SK-N-SH (cell line): Measurements from ENCODE around the gene CUX1. TPM values are rescaled to one million over a fixed set of nuclear protein-coding genes. Genes with fewer than 3 reads are reported as not detected.
A peak's percentile ranks its signal among the peaks of the same experiment; 100 is the strongest.

Experiments
- CTCF ChIA-PET: fragments of 300-600, 350-600 bp; formaldehyde crosslinking; extraction: SDS; loops from one replicate; lab custom pipeline; 2021; lab: Yijun Ruan, JAX
- POLR2A ChIA-PET: fragments of 350-600 bp; sonication (Branson Sonifier 250); formaldehyde crosslinking; extraction: SDS; loops from one replicate; lab custom pipeline; 2020; ENCODE audit warnings: antibody characterized with exemption, inconsistent platforms; lab: Yijun Ruan, JAX
- DNase-seq: peaks from one replicate; pipeline ENCODE4 v3.0.0; 2012
- H2AFZ ChIP-seq: fragments of 200-600 bp; sonication (generic); 2 replicates; pipeline ENCODE4 v1.8.1; 2016; ENCODE audit warnings: antibody characterized with exemption, mild to moderate bottlenecking, low read depth
- H3F3A ChIP-seq: fragments of 200-600 bp; sonication (generic); replicated peaks from 2 replicates; pipeline ENCODE3; 2016; ENCODE audit warnings: antibody characterized with exemption, mild to moderate bottlenecking; ENCODE audit not compliant: insufficient read depth
- H3K27ac ChIP-seq, 2 experiments: fragments of 200-500 bp in 1 of 2; fragments of 200-600 bp in 1 of 2; sonication (Bioruptor generic) in 1 of 2; sonication (generic), shearing (Covaris generic) in 1 of 2; 2 replicates each; pipeline versions ENCODE4 v1.5.1 to v1.6.1; 2014 to 2016; ENCODE audit warnings: low read depth in 2 of 2, inconsistent platforms in 1 of 2, low read length in 1 of 2, mild to moderate bottlenecking in 1 of 2, mixed read lengths in 1 of 2
- H3K27me3 ChIP-seq: fragments of 200-600 bp; sonication (generic), shearing (Covaris generic); 2 replicates; pipeline ENCODE4 v1.6.1; 2016; ENCODE audit warnings: mixed run types; ENCODE audit not compliant: insufficient read depth
- H3K36me3 ChIP-seq, 2 experiments: fragments of 200-500 bp in 1 of 2; fragments of 200-600 bp in 1 of 2; sonication (Bioruptor generic) in 1 of 2; sonication (generic) in 1 of 2; replicated peaks in 1 of 2; 2 replicates each; pipeline versions ENCODE3 to v1.5.1; 2014 to 2016; ENCODE audit warnings: low read length in 1 of 2, mild to moderate bottlenecking in 1 of 2; ENCODE audit not compliant: insufficient read depth in 2 of 2, control insufficient read depth in 1 of 2
- H3K4me1 ChIP-seq, 2 experiments: fragments of 200-500 bp in 1 of 2; fragments of 200-600 bp in 1 of 2; sonication (Bioruptor generic) in 1 of 2; sonication (generic), shearing (Covaris generic) in 1 of 2; 2 replicates each; pipeline versions ENCODE4 v1.5.1 to v1.6.1; 2014 to 2016; ENCODE audit warnings: low read depth in 1 of 2, low read length in 1 of 2, mixed run types in 1 of 2; ENCODE audit not compliant: insufficient read depth in 2 of 2, control insufficient read depth in 1 of 2
- H3K4me2 ChIP-seq: fragments of 200-600 bp; sonication (generic), shearing (Covaris generic); 2 replicates; pipeline ENCODE4 v1.6.1; 2017; ENCODE audit warnings: mixed run types
- H3K4me3 ChIP-seq, 2 experiments: fragments of 200-500 bp in 1 of 2; fragments of 200-600 bp in 1 of 2; sonication (Bioruptor generic) in 1 of 2; sonication (generic), shearing (Covaris generic) in 1 of 2; 2 replicates each; pipeline versions ENCODE4 v1.5.1 to v1.8.1; 2014 to 2016; ENCODE audit warnings: low read depth in 2 of 2, inconsistent platforms in 1 of 2, low read length in 1 of 2, mild to moderate bottlenecking in 1 of 2, mixed read lengths in 1 of 2, moderate library complexity in 1 of 2
- H3K79me2 ChIP-seq: fragments of 200-600 bp; sonication (generic); 2 replicates; pipeline ENCODE4 v1.8.1; 2017; ENCODE audit warnings: mild to moderate bottlenecking; ENCODE audit not compliant: insufficient read depth
- H3K9ac ChIP-seq: fragments of 200-600 bp; sonication (generic); 2 replicates; pipeline ENCODE4 v1.6.1; 2017; ENCODE audit warnings: mixed run types
- H3K9me2 ChIP-seq: fragments of 200-600 bp; sonication (generic); 2 replicates; pipeline ENCODE4 v1.6.1; 2017; ENCODE audit warnings: mixed run types
- H3K9me3 ChIP-seq: fragments of 200-600 bp; sonication (generic); 2 replicates; pipeline ENCODE4 v1.6.1; 2017; ENCODE audit warnings: mixed run types, mild to moderate bottlenecking, moderate library complexity
- H4K20me1 ChIP-seq: fragments of 200-600 bp; sonication (generic); 2 replicates; pipeline ENCODE4 v1.6.1; 2017; ENCODE audit warnings: mild to moderate bottlenecking, mixed run types; ENCODE audit not compliant: insufficient read depth
- CHD2 ChIP-seq: fragments of 150-350 bp; IDR thresholded peaks from 2 replicates; pipeline ENCODE4 v1.6.1; 2018; ENCODE audit warnings: low read length; ENCODE audit not compliant: partially characterized antibody
- EZH2phosphoT487 ChIP-seq: fragments of 200-600 bp; sonication (generic); IDR thresholded peaks from 2 replicates; pipeline ENCODE4 v1.6.1; 2017; ENCODE audit warnings: low read depth, mixed run types, mild to moderate bottlenecking, antibody characterized with exemption, moderate library complexity, borderline replicate concordance
- FOSL2 ChIP-seq: IDR thresholded peaks from 2 replicates; pipeline ENCODE4 v1.4.0; 2012; ENCODE audit warnings: low read depth, mild to moderate bottlenecking, moderate library complexity, borderline replicate concordance
- FOXJ3 ChIP-seq: sonication (generic); formaldehyde crosslinking; IDR thresholded peaks from 2 replicates; pipeline ENCODE4 v1.5.1; 2020; ENCODE audit warnings: mild to moderate bottlenecking, missing genetic modification reagents
- FOXM1 ChIP-seq: IDR thresholded peaks from 2 replicates; pipeline ENCODE4 v1.4.0; 2012; ENCODE audit warnings: low read depth, mild to moderate bottlenecking
- GATA2 ChIP-seq: sonication (generic); formaldehyde crosslinking; IDR thresholded peaks from 2 replicates; pipeline ENCODE4 v1.5.0; 2020; ENCODE audit warnings: mild to moderate bottlenecking, missing genetic modification reagents
- JUND ChIP-seq: IDR thresholded peaks from 2 replicates; pipeline ENCODE4 v1.4.0; 2012
- MEF2A ChIP-seq: IDR thresholded peaks from 2 replicates; pipeline ENCODE4 v1.4.0; 2012; ENCODE audit warnings: low read depth, borderline replicate concordance
- NFIC ChIP-seq: IDR thresholded peaks from 2 replicates; pipeline ENCODE4 v1.4.0; 2012; ENCODE audit warnings: borderline replicate concordance
- POLR2AphosphoS5 ChIP-seq: IDR thresholded peaks from 2 replicates; pipeline ENCODE4 v1.6.1; 2012; ENCODE audit warnings: low read depth, low read length
- RFX5 ChIP-seq: IDR thresholded peaks from 2 replicates; pipeline ENCODE4 v1.6.1; 2012; ENCODE audit warnings: mild to moderate bottlenecking, improper control_type of control experiment, low read length
- RXRA ChIP-seq: IDR thresholded peaks from 2 replicates; pipeline ENCODE4 v1.4.0; 2012; ENCODE audit warnings: low read depth, mild to moderate bottlenecking, borderline replicate concordance
- SIN3A ChIP-seq: IDR thresholded peaks from 2 replicates; pipeline ENCODE4 v1.6.1; 2012; ENCODE audit warnings: low read depth, mild to moderate bottlenecking, low read length, moderate library complexity, borderline replicate concordance
- SMC3 ChIP-seq: IDR thresholded peaks from 2 replicates; pipeline ENCODE4 v1.6.1; 2012; ENCODE audit warnings: low read depth, low read length, improper control_type of control experiment
- TCF12 ChIP-seq: IDR thresholded peaks from 2 replicates; pipeline ENCODE4 v1.4.0; 2012
- TEAD4 ChIP-seq: IDR thresholded peaks from 2 replicates; pipeline ENCODE4 v1.4.0; 2012; ENCODE audit warnings: mild to moderate bottlenecking, borderline replicate concordance; ENCODE audit not compliant: insufficient read depth
- WGBS: methylation state at CpG from one replicate; pipeline ENCODE4 v1.1.6; 2017; ENCODE audit warnings: low lambda C conversion rate; 5-methylcytosine and 5-hydroxymethylcytosine counted together
- polyA plus RNA-seq, 3 experiments: library from polyadenylated mRNA; depleted of rRNA; stranded (reverse); fragments of >200 nt; gene quantifications; 2 replicates each; pipeline ENCODE4 v1.2.3, GENCODE V29; 2012
- TF ChIP-seq, protein P1 (sequence below): IDR thresholded peaks from 2 replicates; pipeline ENCODE4 v1.4.0; 2012; ENCODE audit warnings: low read depth, borderline replicate concordance
- TF ChIP-seq, protein P2 (sequence below): IDR thresholded peaks from 2 replicates; pipeline ENCODE4 v1.4.0; 2012; ENCODE audit warnings: low read depth
- TF ChIP-seq, protein P3 (sequence below): fragments of 150-350 bp; IDR thresholded peaks from 2 replicates; pipeline ENCODE4 v1.6.1; 2016; ENCODE audit warnings: mild to moderate bottlenecking, low read depth, low read length
- TF ChIP-seq, protein P4 (sequence below): fragments of 200-600 bp; sonication (generic); IDR thresholded peaks from 2 replicates; pipeline ENCODE4 v1.6.1; 2017; ENCODE audit warnings: antibody characterized with exemption, mild to moderate bottlenecking, moderate library complexity
- TF ChIP-seq, protein P5 (sequence below): fragments of 150-350 bp; IDR thresholded peaks from 2 replicates; pipeline ENCODE4 v1.6.1; 2017; ENCODE audit warnings: antibody characterized with exemption, low read length, low read depth, borderline replicate concordance

CUX1 gene
- polyA plus RNA-seq, 1 of the 3 experiments (the other 2 are of a cell fraction): 68.6 TPM

DNA sequence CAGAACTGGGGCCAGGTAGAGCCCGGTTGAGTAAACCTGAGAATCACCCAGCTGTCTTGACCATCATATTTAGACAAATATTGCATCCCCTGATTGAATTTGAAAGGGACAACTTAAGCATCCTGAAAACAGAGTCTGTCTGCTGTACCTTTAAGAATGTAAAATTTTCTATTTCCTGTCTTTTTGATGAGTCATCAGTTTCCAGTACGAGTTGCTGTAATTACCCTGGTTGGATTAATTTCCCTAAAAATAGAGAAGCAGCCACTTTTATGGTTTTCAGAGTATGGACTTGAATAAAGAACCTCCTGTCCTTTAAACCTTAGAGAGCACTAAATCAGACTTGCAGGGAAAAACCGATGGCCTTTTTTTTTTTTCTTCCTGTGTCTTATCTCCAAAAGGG lies 304.6 kb downstream of the CUX1 start:
- Histone ChIP-seq H3K27me3 (no peaks in the 10 kb centered on the region), H3K4me1 (peaks cover 16 to 27% of the 10 kb centered on the region in 2 experiments; a peak in 3 of 4 replicates), H3K27ac (peak overlapping the region; percentile 63 to 76), H3K79me2 (peaks cover 16% of the 10 kb centered on the region), H2AFZ (peak overlapping the region; percentile 16; the same call in 1 of the 2 replicates), H3K36me3 (no peaks in the 10 kb centered on the region), H3K4me2 (peak overlapping the region; percentile 55), H3K9me3 (no peaks in the 10 kb centered on the region), H3K4me3 (no peak overlapping the region; a peak in 1 of 4 replicates), H3K9me2 (no peaks in the 10 kb centered on the region), H4K20me1 (no peaks in the 10 kb centered on the region), H3F3A (peaks cover 9% of the 10 kb centered on the region), H3K9ac (peak overlapping the region; percentile 46; the same call in 1 of the 2 replicates)
- TF ChIP-seq, protein P1, sequence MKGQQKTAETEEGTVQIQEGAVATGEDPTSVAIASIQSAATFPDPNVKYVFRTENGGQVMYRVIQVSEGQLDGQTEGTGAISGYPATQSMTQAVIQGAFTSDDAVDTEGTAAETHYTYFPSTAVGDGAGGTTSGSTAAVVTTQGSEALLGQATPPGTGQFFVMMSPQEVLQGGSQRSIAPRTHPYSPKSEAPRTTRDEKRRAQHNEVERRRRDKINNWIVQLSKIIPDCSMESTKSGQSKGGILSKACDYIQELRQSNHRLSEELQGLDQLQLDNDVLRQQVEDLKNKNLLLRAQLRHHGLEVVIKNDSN: no peak
- TF ChIP-seq, protein P2, sequence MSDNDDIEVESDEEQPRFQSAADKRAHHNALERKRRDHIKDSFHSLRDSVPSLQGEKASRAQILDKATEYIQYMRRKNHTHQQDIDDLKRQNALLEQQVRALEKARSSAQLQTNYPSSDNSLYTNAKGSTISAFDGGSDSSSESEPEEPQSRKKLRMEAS: peak; percentile 38; the same call in 1 of the 2 replicates
- TF ChIP-seq NFIC (no peak), RXRA (0 out of 2 replicates have a peak, but pooled peaks have one; percentile 9), EZH2phosphoT487 (no peak), RFX5 (peak; percentile 91), MEF2A (0 out of 2 replicates have a peak, but pooled peaks have one; percentile 50), SIN3A (no peak), SMC3 (no peak), TEAD4 (no peak), JUND (peak; percentile 69), TCF12 (peak; percentile 19; the same call in 1 of the 2 replicates), FOSL2 (peak; percentile 77; the same call in 1 of the 2 replicates), FOXM1 (no peak), GATA2 (CRISPR knock-in tag) (no peak), FOXJ3 (CRISPR knock-in tag) (no peak), CHD2 (no peak), POLR2AphosphoS5 (peak; percentile 31; the same call in 1 of the 2 replicates)
- TF ChIP-seq, protein P3, sequence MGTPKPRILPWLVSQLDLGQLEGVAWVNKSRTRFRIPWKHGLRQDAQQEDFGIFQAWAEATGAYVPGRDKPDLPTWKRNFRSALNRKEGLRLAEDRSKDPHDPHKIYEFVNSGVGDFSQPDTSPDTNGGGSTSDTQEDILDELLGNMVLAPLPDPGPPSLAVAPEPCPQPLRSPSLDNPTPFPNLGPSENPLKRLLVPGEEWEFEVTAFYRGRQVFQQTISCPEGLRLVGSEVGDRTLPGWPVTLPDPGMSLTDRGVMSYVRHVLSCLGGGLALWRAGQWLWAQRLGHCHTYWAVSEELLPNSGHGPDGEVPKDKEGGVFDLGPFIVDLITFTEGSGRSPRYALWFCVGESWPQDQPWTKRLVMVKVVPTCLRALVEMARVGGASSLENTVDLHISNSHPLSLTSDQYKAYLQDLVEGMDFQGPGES: no peak
- TF ChIP-seq, protein P4, sequence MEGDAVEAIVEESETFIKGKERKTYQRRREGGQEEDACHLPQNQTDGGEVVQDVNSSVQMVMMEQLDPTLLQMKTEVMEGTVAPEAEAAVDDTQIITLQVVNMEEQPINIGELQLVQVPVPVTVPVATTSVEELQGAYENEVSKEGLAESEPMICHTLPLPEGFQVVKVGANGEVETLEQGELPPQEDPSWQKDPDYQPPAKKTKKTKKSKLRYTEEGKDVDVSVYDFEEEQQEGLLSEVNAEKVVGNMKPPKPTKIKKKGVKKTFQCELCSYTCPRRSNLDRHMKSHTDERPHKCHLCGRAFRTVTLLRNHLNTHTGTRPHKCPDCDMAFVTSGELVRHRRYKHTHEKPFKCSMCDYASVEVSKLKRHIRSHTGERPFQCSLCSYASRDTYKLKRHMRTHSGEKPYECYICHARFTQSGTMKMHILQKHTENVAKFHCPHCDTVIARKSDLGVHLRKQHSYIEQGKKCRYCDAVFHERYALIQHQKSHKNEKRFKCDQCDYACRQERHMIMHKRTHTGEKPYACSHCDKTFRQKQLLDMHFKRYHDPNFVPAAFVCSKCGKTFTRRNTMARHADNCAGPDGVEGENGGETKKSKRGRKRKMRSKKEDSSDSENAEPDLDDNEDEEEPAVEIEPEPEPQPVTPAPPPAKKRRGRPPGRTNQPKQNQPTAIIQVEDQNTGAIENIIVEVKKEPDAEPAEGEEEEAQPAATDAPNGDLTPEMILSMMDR: no peak
- TF ChIP-seq, protein P5, sequence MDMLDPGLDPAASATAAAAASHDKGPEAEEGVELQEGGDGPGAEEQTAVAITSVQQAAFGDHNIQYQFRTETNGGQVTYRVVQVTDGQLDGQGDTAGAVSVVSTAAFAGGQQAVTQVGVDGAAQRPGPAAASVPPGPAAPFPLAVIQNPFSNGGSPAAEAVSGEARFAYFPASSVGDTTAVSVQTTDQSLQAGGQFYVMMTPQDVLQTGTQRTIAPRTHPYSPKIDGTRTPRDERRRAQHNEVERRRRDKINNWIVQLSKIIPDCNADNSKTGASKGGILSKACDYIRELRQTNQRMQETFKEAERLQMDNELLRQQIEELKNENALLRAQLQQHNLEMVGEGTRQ: no peak
- ChIA-PET POLR2A (no interaction called here), CTCF (no interaction called here)
- WGBS: 17% methylated on average over 3 of the region's 3 CpGs
- no peak for DNase-seq
